NB4 (cell line): ENCODE measurements around the gene TYW5.

Experiments
- DNase-seq: peaks from one replicate; pipeline ENCODE4 v3.0.0; 2010; ENCODE audit warnings: low read depth
- H3K4me3 ChIP-seq: one replicate; pipeline ENCODE4 v1.5.1; 2011; ENCODE audit warnings: mild to moderate bottlenecking, low read depth, low read length, moderate library complexity
- CTCF ChIP-seq: IDR thresholded peaks from one replicate; pipeline ENCODE4 v1.5.1; 2012; ENCODE audit warnings: low read depth, low read length
- MAX ChIP-seq: IDR thresholded peaks from 2 replicates; pipeline ENCODE4 v1.6.1; 2011; ENCODE audit warnings: low read depth, low read length
- MYC ChIP-seq: IDR thresholded peaks from 2 replicates; pipeline ENCODE4 v1.6.1; 2011; ENCODE audit warnings: low read depth, low read length
- POLR2A ChIP-seq: IDR thresholded peaks from 2 replicates; pipeline ENCODE4 v1.6.1; 2011; ENCODE audit warnings: mild to moderate bottlenecking; ENCODE audit not compliant: insufficient read length; ENCODE audit errors: extremely low read depth

TYW5 gene

GRCh38 chr2:199907008-199907714 is 48.1 kb downstream of the TYW5 start:
- TF ChIP-seq MAX (no peak), MYC (no peak), CTCF (no peak), POLR2A (no peak)
- H3K4me3 ChIP-seq: no peak overlapping the region
- no peak for DNase-seq

GRCh38 chr2:199903111-199903510 is 52.2 kb downstream of the TYW5 start:
- H3K4me3 ChIP-seq: no peak overlapping the region
- TF ChIP-seq CTCF (no peak), POLR2A (no peak), MYC (no peak), MAX (no peak)
- no peak for DNase-seq

GRCh38 chr2:199902486-199903110 is 52.7 kb downstream of the TYW5 start:
- no peak overlapping the region for H3K4me3 ChIP-seq
- TF ChIP-seq CTCF (no peak), MYC (no peak), POLR2A (no peak), MAX (no peak)
- DNase-seq: no peak

- TF ChIP-seq MYC (no peak), POLR2A (no peak), CTCF (no peak), MAX (no peak)
- H3K4me3 ChIP-seq: no peak overlapping the region
- DNase-seq: no peak
These were observed 53.3 kb downstream of the TYW5 start for GRCh38 chr2:199901942-199902341.

- no peak for TF ChIP-seq POLR2A
- TF ChIP-seq MYC: no peak
- no peak for TF ChIP-seq MAX
- TF ChIP-seq CTCF: no peak
- no peak overlapping the region for H3K4me3 ChIP-seq
- no peak for DNase-seq
These were observed 58.7 kb downstream of the TYW5 start for GRCh38 chr2:199896617-199897016.
